Embryonic facial prominence (tissue), 1 donor: ENCODE measurements around the gene GPANK1.

Source experiments
- DNase-seq: peaks from one replicate; pipeline ENCODE4 v3.0.0-alpha.2; 2016; ENCODE audit errors: extremely low spot score

The GPANK1 gene

GRCh38 chr6:31617010-31617409 lies 47.8 kb downstream of the GPANK1 start:
- no peak for DNase-seq

GRCh38 chr6:31615748-31616147 lies 49.0 kb downstream of the GPANK1 start:
- no peak for DNase-seq

- no peak for DNase-seq
These were observed 49.9 kb downstream of the GPANK1 start, which contains the start of gene AIF1 for GRCh38 chr6:31614684-31615578. Gene AIF1 (plus strand): TSS chr6:31615234. CDS start chr6:31615330, 96 bp downstream.

DNA sequence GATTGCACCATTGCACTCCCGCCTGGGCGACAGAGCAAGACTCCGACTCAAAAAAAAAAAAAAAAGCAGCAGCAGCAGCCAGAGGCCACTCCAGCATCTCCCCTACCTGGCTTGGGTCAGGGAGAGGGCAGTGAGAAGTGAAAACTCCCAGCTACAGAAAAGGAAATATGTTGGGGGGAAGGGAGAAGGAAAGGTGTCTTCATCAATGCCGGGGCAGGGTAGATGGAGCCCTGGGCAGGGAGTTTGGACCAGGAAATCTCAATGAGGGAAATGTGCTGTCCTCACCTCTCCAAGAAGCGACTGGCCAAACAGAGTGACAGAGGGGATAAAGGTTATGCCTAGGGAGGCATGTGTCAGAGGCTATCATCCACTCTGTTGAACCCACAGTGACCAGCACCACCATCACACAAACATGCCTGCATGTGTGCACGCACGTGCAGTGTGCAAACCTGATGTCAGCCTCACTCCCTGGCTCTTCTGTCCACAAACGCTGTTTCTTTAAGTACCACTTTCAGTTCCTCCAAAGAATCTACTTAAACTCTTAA lies 50.6 kb downstream of the GPANK1 start:
- no peak for DNase-seq
